ENCODE measurements around the gene SAA1. TPM values are rescaled to one million over a fixed set of nuclear protein-coding genes. Genes with fewer than 3 reads are reported as not detected.

Gene SAA1
- total RNA-seq, 1 donor from 2014 or later: 2.8 TPM

- DNase-seq (ENCODE audit: low read depth): no peak
These were observed 43.6 kb downstream of the SAA1 start for GRCh38 chr11:18309691-18310090.

GRCh38 chr11:18310800-18311340 is 44.8 kb downstream of the SAA1 start:
- Histone ChIP-seq H3K27me3 (ENCODE audit: control insufficient read depth, insufficient read depth, low read length) (no peaks in the 10 kb centered on the region), H3K36me3 (ENCODE audit: control insufficient read depth, insufficient read depth, low read length) (peaks cover 1% of the 10 kb centered on the region), H3K4me3 (ENCODE audit: low read depth, low read length) (no peak overlapping the region)
- DNase-seq (ENCODE audit: low read depth): no peak
- TF ChIP-seq CTCF (IDR thresholded peaks at IDR 0.05; ENCODE audit: insufficient read depth, low read length, poor library complexity, severe bottlenecking): no peak

More at GRCh38 chr11:18309691-18310090, 43.6 kb downstream of the SAA1 start:
- peaks cover 1% of the 10 kb centered on the region for H3K36me3 ChIP-seq (ENCODE audit: control insufficient read depth, insufficient read depth, low read length)
- no peaks in the 10 kb centered on the region for H3K27me3 ChIP-seq (ENCODE audit: control insufficient read depth, insufficient read depth, low read length)
- H3K4me3 ChIP-seq (ENCODE audit: low read depth, low read length): no peak overlapping the region
- TF ChIP-seq CTCF (IDR thresholded peaks at IDR 0.05; ENCODE audit: insufficient read depth, low read length, poor library complexity, severe bottlenecking): no peak

- no peak for DNase-seq (ENCODE audit: low read depth)
- Histone ChIP-seq H3K36me3 (ENCODE audit: control insufficient read depth, insufficient read depth, low read length) (peaks cover 1% of the 10 kb centered on the region), H3K27me3 (ENCODE audit: control insufficient read depth, insufficient read depth, low read length) (no peaks in the 10 kb centered on the region), H3K4me3 (ENCODE audit: low read depth, low read length) (no peak overlapping the region)
- no peak for TF ChIP-seq CTCF (IDR thresholded peaks at IDR 0.05; ENCODE audit: insufficient read depth, low read length, poor library complexity, severe bottlenecking)
These were observed 45.9 kb downstream of the SAA1 start for GRCh38 chr11:18312012-18312411.

- TF ChIP-seq CTCF (IDR thresholded peaks at IDR 0.05; ENCODE audit: insufficient read depth, low read length, poor library complexity, severe bottlenecking): no peak
- H3K4me3 ChIP-seq (ENCODE audit: low read depth, low read length): no peak overlapping the region
- DNase-seq (ENCODE audit: low read depth): no peak
- no peaks in the 10 kb centered on the region for H3K27me3 ChIP-seq (ENCODE audit: control insufficient read depth, insufficient read depth, low read length)
- peaks cover 1% of the 10 kb centered on the region for H3K36me3 ChIP-seq (ENCODE audit: control insufficient read depth, insufficient read depth, low read length)
These were observed 46.8 kb downstream of the SAA1 start for GRCh38 chr11:18312663-18313420.

- H3K27me3 ChIP-seq (ENCODE audit: control insufficient read depth, insufficient read depth, low read length): no peaks in the 10 kb centered on the region
These were observed 48.1 kb downstream of the SAA1 start for GRCh38 chr11:18313965-18314763.

More at GRCh38 chr11:18313965-18314763, 48.1 kb downstream of the SAA1 start:
- no peak for TF ChIP-seq CTCF (IDR thresholded peaks at IDR 0.05; ENCODE audit: insufficient read depth, low read length, poor library complexity, severe bottlenecking)
- Histone ChIP-seq H3K36me3 (ENCODE audit: control insufficient read depth, insufficient read depth, low read length) (peaks cover under 1% of the 10 kb centered on the region), H3K4me3 (ENCODE audit: low read depth, low read length) (no peak overlapping the region)
- DNase-seq (ENCODE audit: low read depth): no peak

Data from kidney epithelial cell (primary cell).